H1 (cell line): ENCODE results near the gene UFSP1. TPM values are rescaled to one million over a fixed set of nuclear protein-coding genes. Genes with fewer than 3 reads are reported as not detected.

ENCODE experiments used
- E2F6 ChIP-seq: IDR thresholded peaks from 2 replicates; pipeline ENCODE4 v1.6.1; 2012; ENCODE audit warnings: inconsistent platforms
- SRF ChIP-seq: IDR thresholded peaks from 2 replicates; pipeline ENCODE4 v1.6.1; 2011; ENCODE audit warnings: mild to moderate bottlenecking, low read depth, low read length, moderate library complexity
- polyA plus RNA-seq, 7 experiments: library from polyadenylated mRNA; depleted of rRNA in 3 of 7; stranded (reverse) in 5 of 7; unstranded in 2 of 7; fragments of >200 nt in 5 of 7; fragments of 200-250 nt in 2 of 7; gene quantifications; 1 replicate in 5 of 7; 2 replicates in 1 of 7; 4 replicates in 1 of 7; pipeline versions ENCODE4 v1.2.1 to v1.2.3, GENCODE V29; 2011 to 2013; ENCODE audit warnings: missing spikeins in 2 of 7, mixed read lengths in 2 of 7
- total RNA-seq: library from RNA; stranded (reverse); fragmentation: NEBNext Ultra II Directional; extraction: Animal tissue kit (Norgen Biotek cat#: 25700); gene quantifications from 2 replicates; pipeline ENCODE4 v1.2.1, GENCODE V29; 2021

The UFSP1 gene
- total and polyA plus RNA-seq, 2 of the 8 experiments (the other 6 are each of a cell fraction or from before 2014, with no cell fraction given): 1.6 to 4.3 TPM

GRCh38 chr7:100896732-100897608 lies 7.5 kb upstream of the UFSP1 start (continued):
- peak; percentile 22; the same call in 1 of the 2 replicates for TF ChIP-seq E2F6
- no peak for TF ChIP-seq SRF
- TF ChIP-seq, all 59 proteins: peak for 6
